ENCODE results near the gene ST3GAL5. TPM values are rescaled to one million over a fixed set of nuclear protein-coding genes. Genes with fewer than 3 reads are reported as not detected.

The ST3GAL5 gene
- total RNA-seq, 1 donor: 17.4 TPM

GRCh38 chr2:85926526-85926925, 37.7 kb upstream of the ST3GAL5 start:
- H3K36me3 ChIP-seq (ENCODE audit: insufficient read depth, low read length): no peaks in the 10 kb centered on the region
- peaks cover 4% of the 10 kb centered on the region for H3K4me1 ChIP-seq (ENCODE audit: insufficient read depth, low read length)
- H3K79me2 ChIP-seq (ENCODE audit: insufficient read depth, low read length): no peaks in the 10 kb centered on the region
- H3K4me3 ChIP-seq (ENCODE audit: insufficient read depth, low read length): no peak overlapping the region
- no peak for DNase-seq (ENCODE audit: insufficient read length, low spot score, missing footprints)
- no peaks in the 10 kb centered on the region for H3K9me3 ChIP-seq (ENCODE audit: low read depth, low read length)
- H4K20me1 ChIP-seq (ENCODE audit: insufficient read depth, low read length): no peaks in the 10 kb centered on the region
- TF ChIP-seq, protein P1, sequence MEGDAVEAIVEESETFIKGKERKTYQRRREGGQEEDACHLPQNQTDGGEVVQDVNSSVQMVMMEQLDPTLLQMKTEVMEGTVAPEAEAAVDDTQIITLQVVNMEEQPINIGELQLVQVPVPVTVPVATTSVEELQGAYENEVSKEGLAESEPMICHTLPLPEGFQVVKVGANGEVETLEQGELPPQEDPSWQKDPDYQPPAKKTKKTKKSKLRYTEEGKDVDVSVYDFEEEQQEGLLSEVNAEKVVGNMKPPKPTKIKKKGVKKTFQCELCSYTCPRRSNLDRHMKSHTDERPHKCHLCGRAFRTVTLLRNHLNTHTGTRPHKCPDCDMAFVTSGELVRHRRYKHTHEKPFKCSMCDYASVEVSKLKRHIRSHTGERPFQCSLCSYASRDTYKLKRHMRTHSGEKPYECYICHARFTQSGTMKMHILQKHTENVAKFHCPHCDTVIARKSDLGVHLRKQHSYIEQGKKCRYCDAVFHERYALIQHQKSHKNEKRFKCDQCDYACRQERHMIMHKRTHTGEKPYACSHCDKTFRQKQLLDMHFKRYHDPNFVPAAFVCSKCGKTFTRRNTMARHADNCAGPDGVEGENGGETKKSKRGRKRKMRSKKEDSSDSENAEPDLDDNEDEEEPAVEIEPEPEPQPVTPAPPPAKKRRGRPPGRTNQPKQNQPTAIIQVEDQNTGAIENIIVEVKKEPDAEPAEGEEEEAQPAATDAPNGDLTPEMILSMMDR (IDR thresholded peaks at IDR 0.05; ENCODE audit: extremely low read depth, low read depth, low read length): no peak
- no peak overlapping the region for H2AFZ ChIP-seq (ENCODE audit: low read length)
- H3K4me2 ChIP-seq (ENCODE audit: insufficient read depth, low read length): no peak overlapping the region
- H3K27me3 ChIP-seq (ENCODE audit: insufficient read depth, low read length): no peaks in the 10 kb centered on the region
- H3K27ac ChIP-seq (ENCODE audit: low read depth, low read length): no peak overlapping the region

- Histone ChIP-seq H3K9me3 (ENCODE audit: low read depth, low read length) (no peaks in the 10 kb centered on the region), H3K79me2 (ENCODE audit: insufficient read depth, low read length) (no peaks in the 10 kb centered on the region), H3K27me3 (ENCODE audit: insufficient read depth, low read length) (no peaks in the 10 kb centered on the region), H3K4me1 (ENCODE audit: insufficient read depth, low read length) (peaks cover 7% of the 10 kb centered on the region), H3K4me2 (ENCODE audit: insufficient read depth, low read length) (no peak overlapping the region), H3K36me3 (ENCODE audit: insufficient read depth, low read length) (no peaks in the 10 kb centered on the region), H3K27ac (ENCODE audit: low read depth, low read length) (no peak overlapping the region), H3K4me3 (ENCODE audit: insufficient read depth, low read length) (no peak overlapping the region), H2AFZ (ENCODE audit: low read length) (no peak overlapping the region), H4K20me1 (ENCODE audit: insufficient read depth, low read length) (no peaks in the 10 kb centered on the region)
- no peak for DNase-seq (ENCODE audit: insufficient read length, low spot score, missing footprints)
- TF ChIP-seq, protein P1 (IDR thresholded peaks at IDR 0.05; ENCODE audit: extremely low read depth, low read depth, low read length): no peak
These were observed 36.5 kb upstream of the ST3GAL5 start for GRCh38 chr2:85925216-85925671.

GRCh38 chr2:85924522-85924921, 35.7 kb upstream of the ST3GAL5 start:
- no peaks in the 10 kb centered on the region for H3K36me3 ChIP-seq (ENCODE audit: insufficient read depth, low read length)
- no peak overlapping the region for H3K27ac ChIP-seq (ENCODE audit: low read depth, low read length)
- no peaks in the 10 kb centered on the region for H3K9me3 ChIP-seq (ENCODE audit: low read depth, low read length)
- DNase-seq (ENCODE audit: insufficient read length, low spot score, missing footprints): peak; percentile 81
- TF ChIP-seq, protein P1 (IDR thresholded peaks at IDR 0.05; ENCODE audit: extremely low read depth, low read depth, low read length): no peak
- peaks cover 7% of the 10 kb centered on the region for H3K4me1 ChIP-seq (ENCODE audit: insufficient read depth, low read length)
- H2AFZ ChIP-seq (ENCODE audit: low read length): no peak overlapping the region
- no peaks in the 10 kb centered on the region for H3K27me3 ChIP-seq (ENCODE audit: insufficient read depth, low read length)
- H4K20me1 ChIP-seq (ENCODE audit: insufficient read depth, low read length): no peaks in the 10 kb centered on the region
- H3K79me2 ChIP-seq (ENCODE audit: insufficient read depth, low read length): no peaks in the 10 kb centered on the region
- H3K4me2 ChIP-seq (ENCODE audit: insufficient read depth, low read length): no peak overlapping the region
- no peak overlapping the region for H3K4me3 ChIP-seq (ENCODE audit: insufficient read depth, low read length)

DNA sequence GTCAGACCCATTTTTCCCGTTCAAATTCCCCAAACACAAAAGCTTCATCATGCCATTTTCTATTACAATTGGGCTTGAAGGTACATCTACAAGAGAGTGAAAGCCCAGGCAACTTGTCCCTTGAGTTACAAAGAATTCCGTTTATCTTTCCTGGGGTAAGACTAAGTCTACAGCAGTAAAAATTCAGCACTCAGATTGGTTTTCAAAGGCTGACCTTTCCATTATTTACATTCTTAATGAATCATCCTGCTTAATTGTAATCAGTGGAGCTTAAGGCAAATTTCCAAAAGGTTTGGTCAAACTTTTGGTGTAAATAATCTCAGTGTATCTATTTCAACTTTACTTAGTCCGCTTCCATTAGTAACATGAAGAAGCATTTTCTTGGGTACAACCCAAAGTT, 33.4 kb upstream of the ST3GAL5 start:
- Histone ChIP-seq H3K27me3 (ENCODE audit: insufficient read depth, low read length) (no peaks in the 10 kb centered on the region), H2AFZ (ENCODE audit: low read length) (no peak overlapping the region), H3K4me3 (ENCODE audit: insufficient read depth, low read length) (no peak overlapping the region), H3K9me3 (ENCODE audit: low read depth, low read length) (no peaks in the 10 kb centered on the region), H3K4me2 (ENCODE audit: insufficient read depth, low read length) (no peak overlapping the region), H4K20me1 (ENCODE audit: insufficient read depth, low read length) (no peaks in the 10 kb centered on the region), H3K79me2 (ENCODE audit: insufficient read depth, low read length) (no peaks in the 10 kb centered on the region), H3K4me1 (ENCODE audit: insufficient read depth, low read length) (peaks cover 7% of the 10 kb centered on the region), H3K27ac (ENCODE audit: low read depth, low read length) (no peak overlapping the region), H3K36me3 (ENCODE audit: insufficient read depth, low read length) (no peaks in the 10 kb centered on the region)
- TF ChIP-seq, protein P1 (IDR thresholded peaks at IDR 0.05; ENCODE audit: extremely low read depth, low read depth, low read length): no peak
- no peak for DNase-seq (ENCODE audit: insufficient read length, low spot score, missing footprints)
